GM12878 (cell line): ENCODE measurements around the gene GSTP1. TPM values are rescaled to one million over a fixed set of nuclear protein-coding genes. Genes with fewer than 3 reads are reported as not detected.

Experiments used
- ATAC-seq: fragments of 200-7000 bp; cut with Tn5 transposase; 3 replicates; pipeline ENCODE4 v1.9.1; 2020; ENCODE audit warnings: mild to moderate bottlenecking, moderate library complexity
- BruUV-seq: library from RNA; stranded (reverse); fragments of 400-500 nt; replicated peaks from 2 replicates; lab custom pipeline; 2021; lab: Mats Ljungman, UMichigan
- CTCF ChIA-PET: fragments of 300-600 bp; sonication (Branson Sonifier 250); formaldehyde crosslinking; extraction: SDS; loops from one replicate; lab custom pipeline; 2021; ENCODE audit warnings: inconsistent platforms; lab: Yijun Ruan, JAX
- POLR2A ChIA-PET: fragments of 350-600 bp; formaldehyde crosslinking; extraction: SDS; loops from one replicate; lab custom pipeline; 2021; ENCODE audit warnings: inconsistent platforms; lab: Charles Lee
- RAD21 ChIA-PET: fragments of 300-600 bp; sonication (Branson Sonifier 250); formaldehyde crosslinking; loops from one replicate; lab custom pipeline; 2023; ENCODE audit warnings: antibody characterized with exemption; ENCODE audit not compliant: unreplicated experiment; lab: Charles Lee
- SMC1A ChIA-PET: fragments of 300-600 bp; sonication (Branson Sonifier 250); formaldehyde crosslinking; loops from one replicate; lab custom pipeline; 2023; ENCODE audit not compliant: unreplicated experiment, uncharacterized antibody; lab: Charles Lee
- DNase-seq: peaks from one replicate; pipeline ENCODE4 v3.0.0-alpha.2; 2011; ENCODE audit warnings: low read depth, low spot score
- FAIRE-seq: peaks from 3 replicates; lab custom pipeline; 2011; peaks lifted over from hg19 to GRCh38; lab: Jason Lieb, UNC
- H2AFZ ChIP-seq: 2 replicates; pipeline ENCODE4 v1.6.0; 2011; ENCODE audit warnings: low read depth, low read length, control low read depth; ENCODE audit not compliant: control insufficient read depth
- H3K27ac ChIP-seq: 2 replicates; pipeline ENCODE4 v1.5.1; 2011; ENCODE audit warnings: control low read depth; ENCODE audit not compliant: control insufficient read depth, insufficient read depth
- H3K27me3 ChIP-seq, 2 experiments: replicated peaks in 1 of 2; 2 replicates each; pipeline versions ENCODE4 v1.6.0 to v1.6.1; 2011; ENCODE audit warnings: low read length in 1 of 2; ENCODE audit not compliant: control insufficient read depth in 2 of 2, insufficient read depth in 2 of 2
- H3K36me3 ChIP-seq, 2 experiments: 2 replicates each; pipeline ENCODE4 v1.5.1; 2011; ENCODE audit warnings: low read length in 1 of 2; ENCODE audit not compliant: control insufficient read depth in 2 of 2, insufficient read depth in 2 of 2
- H3K4me1 ChIP-seq: 2 replicates; pipeline ENCODE4 v1.6.1; 2011; ENCODE audit warnings: mild to moderate bottlenecking, low read length, moderate library complexity, mixed read lengths; ENCODE audit not compliant: control insufficient read depth, insufficient read depth
- H3K4me2 ChIP-seq: 2 replicates; pipeline ENCODE4 v1.6.0; 2011; ENCODE audit warnings: control low read depth; ENCODE audit not compliant: control insufficient read depth, insufficient read depth
- H3K4me3 ChIP-seq: fragments of 200-600 bp; sonication (generic); 2 replicates; pipeline ENCODE4 v1.5.1; 2016
- H3K79me2 ChIP-seq: 2 replicates; pipeline ENCODE4 v1.6.0; 2011; ENCODE audit warnings: low read length; ENCODE audit not compliant: control insufficient read depth, insufficient read depth
- H3K9ac ChIP-seq: 2 replicates; pipeline ENCODE4 v1.8.0; 2011; ENCODE audit warnings: low read length, control low read depth, mixed read lengths; ENCODE audit not compliant: control insufficient read depth, insufficient read depth
- H3K9me3 ChIP-seq: replicated peaks from 3 replicates; pipeline ENCODE4 v1.5.1; 2011; ENCODE audit warnings: mild to moderate bottlenecking, low read length; ENCODE audit not compliant: control insufficient read depth, insufficient read depth
- H4K20me1 ChIP-seq: 2 replicates; pipeline ENCODE4 v1.6.0; 2011; ENCODE audit not compliant: control insufficient read depth, insufficient read depth
- CTCF ChIP-seq, 3 experiments: IDR thresholded peaks in 2 of 3; conservative IDR thresholded peaks in 1 of 3; 2 replicates each; pipeline ENCODE4 v1.5.1; 2011; ENCODE audit warnings: low read depth in 3 of 3, low read length in 3 of 3, mild to moderate bottlenecking in 3 of 3, control low read depth in 2 of 3, moderate library complexity in 2 of 3, inconsistent platforms in 1 of 3, mixed read lengths in 1 of 3; ENCODE audit not compliant: control insufficient read depth in 2 of 3, insufficient read depth in 1 of 3; ENCODE audit errors: extremely low read depth in 1 of 3
- EED ChIP-seq: sonication (generic); IDR thresholded peaks from 2 replicates; pipeline ENCODE4 v1.6.1; 2016; ENCODE audit warnings: antibody characterized with exemption, low read depth
- KAT2A ChIP-seq: conservative IDR thresholded peaks from 2 replicates; pipeline ENCODE4 v1.6.1; 2011; ENCODE audit warnings: low read depth, low read length; ENCODE audit not compliant: control insufficient read depth
- PAX5 ChIP-seq: IDR thresholded peaks from 2 replicates; pipeline ENCODE4 v1.6.1; 2011; ENCODE audit warnings: low read depth, low read length, borderline replicate concordance
- PAX8 ChIP-seq: fragments of 450-650 bp; IDR thresholded peaks from 2 replicates; pipeline ENCODE4 v1.6.1; 2017; ENCODE audit warnings: mild to moderate bottlenecking, moderate library complexity
- PBX3 ChIP-seq: IDR thresholded peaks from 2 replicates; pipeline ENCODE4 v1.6.1; 2011; ENCODE audit warnings: mild to moderate bottlenecking, low read depth, low read length, moderate library complexity; ENCODE audit not compliant: insufficient replicate concordance
- PRDM15 ChIP-seq: fragments of 450-650 bp; formaldehyde crosslinking; IDR thresholded peaks from 2 replicates; pipeline ENCODE4 v1.4.0; 2020; ENCODE audit warnings: mild to moderate bottlenecking, moderate library complexity
- RAD21 ChIP-seq: IDR thresholded peaks from 2 replicates; pipeline ENCODE4 v1.6.1; 2011; ENCODE audit warnings: mild to moderate bottlenecking, low read depth, low read length, moderate library complexity; ENCODE audit not compliant: insufficient read depth
- STAT1 ChIP-seq: fragments of 450-650 bp; conservative IDR thresholded peaks from 2 replicates; pipeline ENCODE4 v1.6.1; 2014; ENCODE audit warnings: antibody characterized with exemption, mild to moderate bottlenecking
- TAF1 ChIP-seq: IDR thresholded peaks from 2 replicates; pipeline ENCODE4 v1.6.1; 2011; ENCODE audit warnings: mild to moderate bottlenecking, low read depth, low read length, borderline replicate concordance
- ZNF207 ChIP-seq: fragments of 450-650 bp; IDR thresholded peaks from 2 replicates; pipeline ENCODE4 v1.6.1; 2014; ENCODE audit warnings: antibody characterized with exemption, mild to moderate bottlenecking, borderline replicate concordance
- ZNF24 ChIP-seq: fragments of 450-650 bp; IDR thresholded peaks from 2 replicates; pipeline ENCODE4 v1.6.1; 2017; ENCODE audit warnings: antibody characterized with exemption, mild to moderate bottlenecking
- ZNF274 ChIP-seq: IDR thresholded peaks from one replicate; pipeline ENCODE4 v1.8.0; 2011; ENCODE audit not compliant: insufficient read length, insufficient read depth
- WGBS: methylation state at CpG from one replicate; pipeline ENCODE4 v1.1.6; 2016; ENCODE audit warnings: low lambda C conversion rate; ENCODE audit not compliant: insufficient replicate concordance, insufficient coverage; ENCODE audit errors: missing lambda C conversion rate; 5-methylcytosine and 5-hydroxymethylcytosine counted together
- in situ Hi-C: fragments of 300-500 bp; cut with MboI; formaldehyde crosslinking; loops from 9 replicates; pipeline ENCODE4 v1.14.3; 2018; ENCODE audit warnings: mixed read lengths
- intact Hi-C: fragments of 100-400 bp; cut with micrococcal nuclease; formaldehyde crosslinking; loops from one replicate; pipeline ENCODE4 v1.14.2; 2022; ENCODE audit not compliant: unreplicated experiment
- polyA plus RNA-seq, 11 experiments: library from polyadenylated mRNA; depleted of rRNA in 4 of 11; unstranded in 6 of 11; stranded (reverse) in 5 of 11; fragments of >200 nt; fragmentation: Nextera tagmentation in 4 of 11; fragmentation: Illumina TruSeq in 1 of 11; extraction: Ambion mirVana in 4 of 11; extraction: Trizol in 1 of 11; gene quantifications; 1 replicate in 1 of 11; 2 replicates in 10 of 11; pipeline versions ENCODE4 v1.2.1 to v1.2.3, GENCODE V29; 2011 to 2016; ENCODE audit warnings: inconsistent platforms in 2 of 11, missing spikeins in 2 of 11, low read depth in 1 of 11
- total RNA-seq, 4 experiments: library from RNA; depleted of rRNA in 3 of 4; stranded (reverse); fragments of >200 nt in 3 of 4; fragmentation: Illumina TruSeq in 1 of 4; extraction: Trizol in 1 of 4; gene quantifications; 2 replicates each; pipeline versions ENCODE4 v1.2.1 to v1.2.3, GENCODE V29; 2013 to 2021

The GSTP1 gene
- total and polyA plus RNA-seq, 10 of the 15 experiments (the other 5 are each of a cell fraction or from before 2014, with no cell fraction given), result 469 to 1,788 (median 955) TPM

- no peak for TF ChIP-seq CTCF (IDR thresholded peaks at IDR 0.05 in 2 of 3, conservative IDR thresholded peaks at IDR 0.05 in 1 of 3; ENCODE audit: control insufficient read depth in 2 of 3, extremely low read depth in 1 of 3, insufficient read depth in 1 of 3, low read depth in 3 of 3, low read length in 3 of 3)
- no peak for TF ChIP-seq TAF1
- no peak for TF ChIP-seq ZNF207
- no peak for TF ChIP-seq EED
These were observed 22.5 kb downstream of the GSTP1 start (continued) for GRCh38 chr11:67606093-67606491.

- in situ Hi-C loops (no loop called here), intact Hi-C loops (loop anchor here (2.0 kb wide), 1 partner anchor 18 kb away; no protein-coding TSS in a partner anchor)
- CTCF ChIA-PET, result interaction anchor here (2.0 kb wide), 1 partner anchor 22 kb away, joined by 9 read pairs; the partner anchor contains the start of gene NUDT8
- Histone ChIP-seq H3K27me3 (no peaks in the 10 kb centered on the region), H2AFZ (peak within 1 kb of the TSS; percentile 94), H3K4me3 (peak within 1 kb of the TSS; percentile 84), H3K27ac (peak within 1 kb of the TSS; percentile 68), H3K4me1 (peaks cover 12% of the 10 kb centered on the region), H4K20me1 (no peaks in the 10 kb centered on the region), H3K4me2 (peak within 1 kb of the TSS; percentile 91), H3K79me2 (peaks cover 16% of the 10 kb centered on the region), H3K36me3 (peaks cover 6 to 9% of the 10 kb centered on the region in 2 experiments; a peak in 2 of 4 replicates), H3K9me3 (no peaks in the 10 kb centered on the region), H3K9ac (peak within 1 kb of the TSS; percentile 86)
- peak; percentile 97 for FAIRE-seq
- no TSS peak for BruUV-seq
- peak; percentile 76 for DNase-seq
- SMC1A ChIA-PET, result no interaction called here
- under 1% methylated on average over 69 of the region's 69 CpGs for WGBS
- POLR2A ChIA-PET, result no interaction called here
- ATAC-seq, result peak; percentile 100
- RAD21 ChIA-PET, result no interaction called here
- TF ChIP-seq ZNF274 (no peak), PAX5 (0 out of 2 replicates have a peak, but pooled peaks have one; percentile 10), ZNF24 (no peak), PRDM15 (CRISPR knock-in tag) (no peak), PAX8 (no peak), STAT1 (no peak), RAD21 (0 out of 2 replicates have a peak, but pooled peaks have one; percentile 26), PBX3 (peak; percentile 72), KAT2A (no peak)
These were observed 23.1 kb downstream of the GSTP1 start, which contains the start of gene NDUFV1 for GRCh38 chr11:67606492-67607295. NDUFV1 (plus strand) TSS chr11:67606936; CDS start chr11:67607005, 69 bp downstream.
